ENCODE results near the gene NEGR1.

NEGR1 gene

DNA sequence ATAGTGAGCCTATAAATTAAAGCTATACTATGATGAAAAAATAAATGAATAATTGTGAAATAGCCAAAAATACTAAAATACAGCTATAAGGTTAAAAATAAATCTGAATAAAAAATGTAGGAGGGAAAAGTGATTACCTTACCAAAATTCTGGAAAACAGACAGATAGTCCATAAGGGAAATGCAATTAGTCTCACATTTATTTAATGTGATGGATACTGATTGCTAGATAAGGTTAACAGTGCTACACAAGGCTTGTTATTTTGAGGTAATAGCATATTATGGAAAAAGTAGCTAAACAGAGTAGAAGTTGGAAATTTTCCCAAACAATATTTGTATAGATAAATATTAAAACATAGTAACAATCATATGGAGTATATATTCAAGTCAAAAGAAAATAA is 413.0 kb downstream of the NEGR1 start:
- DNase-seq (ENCODE audit: extremely low read depth in 1 of 2, low read depth in 1 of 2), result no peak

DNA sequence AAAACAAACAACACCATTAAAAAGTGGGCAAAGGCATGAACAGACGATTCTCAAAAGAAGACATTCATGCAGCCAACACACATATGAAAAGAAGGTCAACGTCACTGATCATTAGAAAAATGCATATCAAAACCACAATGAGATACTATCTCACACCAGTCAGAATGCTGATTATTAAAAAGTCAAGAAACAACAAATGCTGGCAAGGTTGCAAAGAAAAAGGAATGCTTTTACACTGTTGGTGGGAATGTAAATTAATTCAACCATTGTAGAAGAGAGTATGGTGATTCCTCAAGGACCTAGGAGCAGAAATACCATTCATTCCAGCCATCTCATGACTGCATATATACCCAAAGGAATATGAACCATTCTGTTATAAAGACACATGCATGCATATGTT is 419.6 kb downstream of the NEGR1 start:
- DNase-seq (ENCODE audit: extremely low read depth in 1 of 2, low read depth in 1 of 2), result no peak

DNA sequence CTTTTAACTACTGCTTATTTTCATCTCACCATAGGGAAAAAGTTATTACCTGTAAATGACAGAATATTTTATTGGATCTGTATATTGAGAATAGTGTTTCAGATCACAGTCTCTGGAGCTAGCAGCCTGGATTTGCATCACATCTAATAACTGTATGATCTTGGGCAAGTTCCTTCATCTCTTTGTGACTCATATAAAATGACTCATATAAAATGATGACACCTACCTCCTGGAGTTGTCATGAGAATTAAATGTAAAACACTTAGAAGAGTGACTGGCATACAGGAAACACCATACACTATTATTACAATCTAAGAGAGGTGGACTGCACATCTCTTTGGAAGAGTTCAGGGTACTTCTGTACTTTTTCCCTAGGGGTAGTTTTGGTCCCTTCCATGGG is 421.3 kb downstream of the NEGR1 start:
- no peak for DNase-seq (ENCODE audit: extremely low read depth in 1 of 2, low read depth in 1 of 2)

DNA sequence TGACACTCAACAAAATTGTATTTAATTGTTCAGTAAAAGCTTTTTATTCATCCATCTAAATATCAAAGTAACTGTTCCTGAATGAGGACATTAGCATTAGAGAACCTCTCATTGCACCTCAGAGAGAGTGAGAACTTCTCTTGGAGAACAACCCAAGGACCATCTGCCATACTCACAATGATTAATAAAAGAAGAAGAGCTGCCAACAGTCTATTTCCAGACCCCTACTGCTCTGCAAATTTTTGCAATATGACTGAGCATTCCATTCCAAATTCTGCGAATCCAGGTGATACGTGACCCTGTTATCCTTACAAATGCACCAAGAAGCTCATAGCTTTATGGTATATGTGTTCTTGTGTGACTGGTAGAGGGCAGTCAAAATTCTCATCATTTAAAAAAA is 422.5 kb downstream of the NEGR1 start:
- DNase-seq (ENCODE audit: extremely low read depth in 1 of 2, low read depth in 1 of 2), result no peak

- no peak for DNase-seq (ENCODE audit: extremely low read depth in 1 of 2, low read depth in 1 of 2)
Observed at GRCh38 chr1:71857862-71858261, 424.5 kb downstream of the NEGR1 start.

DNA sequence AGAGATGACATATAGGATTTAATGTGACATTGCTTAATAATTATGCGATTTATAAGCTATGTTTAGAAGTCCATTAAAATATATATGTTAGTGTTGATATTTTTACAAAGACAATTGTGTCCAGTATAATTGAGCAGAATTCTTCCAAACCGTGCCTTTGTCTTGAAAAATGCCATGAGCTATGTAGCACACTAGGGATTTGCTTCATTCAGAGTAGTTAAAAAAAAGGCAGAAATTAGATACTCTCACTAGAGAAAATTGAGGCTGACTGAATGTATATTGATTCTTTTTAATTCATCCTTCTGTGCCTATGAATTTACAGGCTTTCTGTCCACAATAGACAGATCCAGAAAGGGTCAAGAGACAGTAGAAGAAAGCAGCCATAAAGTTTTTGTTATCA is 429.0 kb downstream of the NEGR1 start:
- DNase-seq (ENCODE audit: extremely low read depth in 1 of 2, low read depth in 1 of 2), result no peak

DNA sequence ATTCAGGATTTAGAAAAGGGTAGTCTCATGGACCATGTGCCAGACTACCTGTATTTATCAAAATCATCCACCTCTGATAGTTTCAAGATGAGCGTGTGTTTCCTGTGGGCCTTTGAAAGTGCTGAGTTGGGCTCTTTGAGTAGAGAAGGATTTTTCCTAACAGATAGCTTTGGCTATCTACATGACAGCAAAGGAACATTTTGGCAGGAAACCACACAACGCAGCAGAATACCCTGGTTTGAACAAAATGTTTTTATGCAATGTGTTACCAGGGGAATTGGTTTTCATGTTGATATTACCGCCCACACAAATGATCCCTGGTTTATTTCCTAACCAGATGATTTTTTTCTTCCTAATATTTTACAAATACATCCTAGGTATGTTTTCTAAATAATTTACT is 431.4 kb downstream of the NEGR1 start:
- DNase-seq (ENCODE audit: extremely low read depth in 1 of 2, low read depth in 1 of 2), result no peak

GRCh38 chr1:71850515-71850914 is 431.8 kb downstream of the NEGR1 start:
- DNase-seq (ENCODE audit: extremely low read depth in 1 of 2, low read depth in 1 of 2), result no peak

DNA sequence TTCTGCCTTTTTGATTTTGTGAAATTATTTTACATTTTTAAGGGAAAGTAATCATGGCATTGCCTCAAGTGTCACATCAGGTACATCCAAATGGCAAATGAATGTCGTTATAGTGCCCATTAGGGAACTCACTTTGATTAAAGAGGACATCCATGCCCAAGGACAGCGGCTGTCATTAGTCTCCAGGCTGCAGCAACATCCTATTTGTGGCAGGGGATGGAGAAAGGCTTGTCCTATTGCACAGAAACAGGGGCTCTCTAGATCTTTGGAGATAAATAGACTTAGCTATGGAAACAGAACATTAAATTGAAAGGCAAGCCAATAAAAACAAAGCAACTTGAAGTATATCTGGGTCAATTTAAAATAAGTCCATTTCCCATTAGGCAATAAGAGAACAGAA is 439.3 kb downstream of the NEGR1 start:
- DNase-seq (ENCODE audit: extremely low read depth in 1 of 2, low read depth in 1 of 2), result no peak

GRCh38 chr1:71839876-71840275 is 442.5 kb downstream of the NEGR1 start:
- DNase-seq (ENCODE audit: extremely low read depth in 1 of 2, low read depth in 1 of 2), result no peak

DNA sequence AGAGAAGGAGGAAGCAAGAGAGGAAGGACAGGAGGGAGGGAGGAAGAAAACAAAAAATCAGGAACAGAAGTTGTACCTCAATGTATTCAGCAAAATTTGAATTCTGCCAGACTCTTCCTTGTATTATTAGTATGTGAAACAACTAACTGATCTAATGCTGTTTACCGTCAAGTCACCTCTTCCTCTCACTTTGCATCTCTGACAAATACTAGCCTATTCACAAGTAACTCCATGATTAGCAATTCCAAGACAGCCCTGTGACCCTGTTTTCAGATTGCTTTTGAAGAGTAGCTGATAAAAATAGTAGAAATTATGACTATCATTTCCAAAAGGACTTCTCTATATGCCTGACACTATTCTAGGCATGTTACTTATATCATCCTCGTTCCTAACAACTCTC is 445.4 kb downstream of the NEGR1 start:
- DNase-seq (ENCODE audit: extremely low read depth in 1 of 2, low read depth in 1 of 2), result no peak

DNA sequence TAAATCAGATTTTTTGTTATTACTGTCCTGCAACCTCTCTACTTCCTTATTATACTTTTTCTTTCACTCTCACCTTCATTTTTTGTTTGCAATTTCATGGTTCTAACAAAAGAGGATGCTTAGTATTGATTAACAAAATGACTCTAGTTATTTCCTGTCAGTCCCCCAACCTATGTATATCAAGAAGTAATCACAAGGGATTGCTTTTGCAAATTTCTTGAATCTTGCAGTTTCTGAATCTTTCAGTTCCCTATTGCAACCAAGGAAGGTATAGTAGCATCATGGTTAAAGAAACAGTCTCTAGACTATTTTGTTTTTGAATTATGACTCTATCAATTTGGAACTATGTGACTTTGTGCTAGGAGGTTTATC is 446.9 kb downstream of the NEGR1 start:
- no peak for DNase-seq (ENCODE audit: extremely low read depth in 1 of 2, low read depth in 1 of 2)

DNA sequence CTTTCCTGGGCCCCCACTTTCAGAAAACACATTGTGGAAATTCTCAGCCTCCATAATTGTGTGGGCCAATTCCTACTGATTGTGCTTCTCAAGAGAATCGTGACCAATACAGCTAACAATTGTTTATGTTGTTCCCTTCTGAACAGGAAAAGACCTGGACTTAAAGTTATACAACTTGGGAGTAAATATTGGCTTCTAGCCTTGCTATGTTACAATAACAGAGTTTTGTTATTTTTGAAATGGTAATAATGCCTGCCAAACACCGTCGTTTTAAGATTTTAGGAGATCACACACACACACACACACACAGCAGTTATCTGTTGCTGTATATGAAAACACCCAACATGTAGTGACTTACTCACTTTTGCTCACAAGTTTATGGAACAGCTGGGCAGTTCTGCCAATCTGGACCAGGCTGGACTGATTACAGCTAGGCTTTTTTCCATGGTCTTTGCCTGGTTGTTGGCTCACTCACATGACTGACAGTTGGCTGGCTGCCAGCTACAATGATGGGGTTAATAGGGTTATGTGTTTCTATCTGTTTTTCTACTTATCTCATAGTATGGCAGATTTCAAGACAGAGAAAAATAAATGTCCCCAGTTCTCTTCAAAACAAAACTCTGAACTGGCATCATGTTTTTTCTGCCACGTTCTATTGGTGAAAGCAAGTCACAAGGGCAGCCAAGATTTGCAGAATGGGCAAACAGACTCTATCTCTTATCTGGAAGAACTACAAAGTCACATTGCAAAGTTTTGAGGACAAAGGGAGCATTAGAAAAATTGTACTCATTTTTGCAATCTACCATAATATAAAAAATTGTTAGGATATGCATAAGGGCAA is 447.5 kb downstream of the NEGR1 start:
- no peak for DNase-seq (ENCODE audit: extremely low read depth in 1 of 2, low read depth in 1 of 2)

DNA sequence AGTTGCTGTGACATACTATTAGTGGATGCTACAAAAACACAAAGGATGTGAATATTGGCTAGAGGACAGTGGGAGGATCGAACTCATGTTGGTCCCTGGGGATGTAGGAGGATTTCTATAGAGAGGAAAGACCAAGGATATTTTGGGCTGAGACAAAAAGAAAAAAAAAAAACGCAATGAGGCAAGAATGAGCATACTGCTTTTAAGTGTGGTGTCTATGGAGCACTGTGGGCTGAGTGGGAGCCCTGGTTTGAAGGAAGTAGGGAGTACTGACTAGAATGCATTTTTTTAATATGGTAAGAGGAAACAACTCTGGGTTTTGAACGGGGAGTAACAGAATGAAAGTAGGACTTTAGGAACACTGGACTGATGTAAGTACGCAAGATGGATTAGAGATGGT is 450.7 kb downstream of the NEGR1 start:
- DNase-seq (ENCODE audit: extremely low read depth in 1 of 2, low read depth in 1 of 2), result no peak

- DNase-seq (ENCODE audit: extremely low read depth in 1 of 2, low read depth in 1 of 2), result no peak
Observed at GRCh38 chr1:71829346-71829745, 453.0 kb downstream of the NEGR1 start.

DNA sequence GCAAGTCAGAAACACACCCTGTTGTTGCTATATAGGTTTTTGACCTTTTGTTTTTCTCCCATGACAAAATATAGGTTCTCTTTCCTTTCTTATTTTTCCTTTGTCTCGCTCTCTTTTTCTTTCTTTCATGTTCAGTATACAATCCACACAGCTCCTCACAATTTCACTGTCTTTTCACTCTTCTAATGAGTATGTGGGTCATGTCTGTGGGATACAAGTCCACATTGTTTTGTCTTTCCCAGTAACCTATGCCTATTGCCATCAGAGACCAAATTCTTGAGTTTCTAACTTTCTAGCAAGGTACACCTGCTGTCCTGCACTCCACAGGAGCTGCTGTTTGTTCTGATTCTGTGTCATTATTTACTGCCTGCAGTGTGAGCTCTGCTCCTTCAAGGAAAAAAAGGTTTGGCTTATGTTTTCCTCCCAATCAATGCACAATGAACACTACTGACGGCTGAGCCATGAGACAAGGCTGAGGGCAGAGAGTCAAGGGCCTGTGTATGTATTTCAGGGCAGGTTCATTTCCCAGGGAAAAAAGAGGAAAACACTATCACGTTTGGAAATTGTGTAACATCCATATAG is 453.8 kb downstream of the NEGR1 start:
- DNase-seq (ENCODE audit: extremely low read depth in 1 of 2, low read depth in 1 of 2), result no peak

DNA sequence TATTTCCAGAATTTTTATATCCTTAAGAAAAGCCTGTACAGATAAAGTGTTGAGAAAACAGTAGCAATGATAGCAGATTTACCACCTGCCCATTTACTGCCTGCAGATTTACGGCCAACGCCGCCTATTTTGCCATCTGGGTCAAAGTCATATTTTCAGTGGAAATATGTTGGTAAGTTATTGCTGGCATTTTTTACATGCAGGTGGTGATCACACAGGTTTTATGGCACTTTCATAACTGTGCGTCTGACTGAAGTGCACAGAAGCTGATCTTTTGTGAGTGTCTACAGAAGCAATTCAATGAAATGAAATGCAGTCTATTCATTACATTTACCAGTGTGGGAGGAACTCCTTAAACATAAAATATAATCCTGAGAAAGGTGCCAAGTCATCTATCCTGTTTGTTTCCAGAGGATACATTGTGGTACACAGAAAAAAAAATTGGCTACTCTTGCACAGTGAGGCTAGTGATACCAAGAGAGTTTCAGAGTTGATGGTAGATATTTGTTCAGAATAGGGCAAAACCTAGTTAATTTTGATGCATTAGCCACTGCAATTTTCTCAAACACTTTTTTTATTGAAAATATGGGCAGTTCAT is 458.5 kb downstream of the NEGR1 start:
- no peak for DNase-seq (ENCODE audit: extremely low read depth in 1 of 2, low read depth in 1 of 2)

DNA sequence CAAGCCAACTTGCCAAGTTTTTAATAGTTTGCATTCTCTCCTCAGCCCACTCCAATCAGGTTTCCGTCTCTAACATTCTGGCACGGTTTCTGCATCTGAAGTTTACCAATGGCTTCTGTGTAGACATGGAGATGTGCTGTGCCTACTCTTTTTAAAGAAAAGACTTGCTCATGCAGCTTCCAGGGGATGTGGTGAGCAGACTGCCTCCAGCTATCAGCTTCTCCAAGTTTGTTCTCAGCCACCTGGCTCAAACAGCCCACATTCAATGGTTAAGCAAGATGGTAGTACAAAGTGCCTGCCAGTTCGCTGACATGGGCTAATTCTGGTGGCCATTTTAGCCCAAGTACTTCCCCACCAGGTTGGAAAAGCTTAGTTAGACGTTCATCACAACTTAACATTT is 465.3 kb downstream of the NEGR1 start:
- DNase-seq (ENCODE audit: extremely low read depth in 1 of 2, low read depth in 1 of 2), result no peak

GRCh38 chr1:71809085-71809484 is 473.3 kb downstream of the NEGR1 start:
- DNase-seq (ENCODE audit: extremely low read depth in 1 of 2, low read depth in 1 of 2), result no peak

DNA sequence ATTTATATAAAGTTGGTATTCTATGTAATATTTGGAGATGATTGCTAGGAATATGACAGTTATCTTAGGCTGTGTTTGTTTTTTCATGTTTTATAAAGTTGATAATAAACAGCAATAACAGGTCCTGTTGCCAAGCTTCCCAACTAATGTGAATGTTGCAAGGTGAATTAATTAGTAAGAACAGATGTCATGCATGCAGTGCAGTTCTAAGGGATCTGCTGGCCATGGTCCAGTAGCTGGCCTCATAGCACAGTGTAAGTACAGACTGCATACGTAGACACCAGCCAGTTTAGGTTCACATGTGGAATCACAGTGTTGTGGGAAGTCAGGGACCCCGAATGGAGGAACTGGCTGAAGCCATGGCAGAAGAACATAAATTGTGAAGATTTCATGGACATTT is 478.2 kb downstream of the NEGR1 start:
- DNase-seq (ENCODE audit: extremely low read depth in 1 of 2, low read depth in 1 of 2), result no peak

- DNase-seq (ENCODE audit: extremely low read depth in 1 of 2, low read depth in 1 of 2), result no peak
Observed at GRCh38 chr1:71796006-71796405, 486.3 kb downstream of the NEGR1 start.

DNA sequence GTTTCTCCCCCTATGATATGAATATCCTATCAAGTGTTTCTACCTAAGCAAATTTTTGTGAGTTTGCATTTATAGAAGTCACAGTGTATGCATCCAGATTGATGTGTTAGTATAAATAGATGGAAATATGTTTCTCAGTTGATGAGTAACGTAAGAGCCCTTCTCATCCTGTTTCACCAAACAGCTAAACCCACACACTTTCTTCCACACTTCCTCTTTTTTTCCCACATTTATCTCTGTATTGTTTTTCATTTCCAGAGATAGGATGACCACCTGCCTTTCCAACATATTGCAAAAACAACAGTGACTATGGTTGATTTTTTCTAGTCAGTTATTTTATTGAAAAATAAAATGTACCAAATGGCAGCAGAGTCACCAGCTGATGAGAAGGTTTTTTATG is 490.1 kb downstream of the NEGR1 start:
- DNase-seq (ENCODE audit: extremely low read depth in 1 of 2, low read depth in 1 of 2), result no peak
